Stomach (tissue), 9 donors: ENCODE data around the gene DDC. TPM values are rescaled to one million over a fixed set of nuclear protein-coding genes. Genes with fewer than 3 reads are reported as not detected.

Experiments used
- DNase-seq, 2 donors: peaks; one replicate each; pipeline versions ENCODE4 v3.0.0 to v3.0.0-alpha.2; 2013 to 2019
- H3K27ac ChIP-seq, 5 donors: fragments of 200-600 bp in 4 of 5; sonication (generic) in 4 of 5; one replicate each; pipeline ENCODE4 v1.5.1; 2013 to 2019; ENCODE audit warnings: mild to moderate bottlenecking in 1 of 5, moderate library complexity in 1 of 5
- H3K27me3 ChIP-seq, 3 donors: fragments of 200-600 bp; sonication (generic); one replicate each; pipeline ENCODE4 v1.5.1; 2017 to 2019; ENCODE audit warnings: mixed run types in 1 of 3
- H3K36me3 ChIP-seq, 4 donors: fragments of 200-600 bp; sonication (generic); 1 replicate in 3 of 4; 2 replicates in 1 of 4; pipeline ENCODE4 v1.5.1; 2016 to 2019
- H3K4me1 ChIP-seq, 4 donors: fragments of 200-600 bp; sonication (generic); one replicate each; pipeline ENCODE4 v1.5.1; 2016 to 2019
- H3K4me3 ChIP-seq, 4 donors: fragments of 200-600 bp; sonication (generic) in 3 of 4; one replicate each; pipeline ENCODE4 v1.5.1; 2016 to 2019; ENCODE audit warnings: mild to moderate bottlenecking in 1 of 4
- H3K9me3 ChIP-seq, 4 donors: fragments of 200-600 bp; sonication (generic); one replicate each; pipeline ENCODE4 v1.5.1; 2016 to 2019
- EP300 ChIP-seq: sonication (generic); formaldehyde crosslinking; IDR thresholded peaks from one replicate; pipeline ENCODE4 v1.6.1; 2017; ENCODE audit warnings: antibody characterized with exemption
- POLR2A ChIP-seq, 4 donors: fragments of 450-650 bp; IDR thresholded peaks; one replicate each; pipeline ENCODE4 v1.6.1; 2016; ENCODE audit warnings: antibody characterized with exemption in 4 of 4, control low read depth in 2 of 4, mild to moderate bottlenecking in 1 of 4, moderate library complexity in 1 of 4
- POLR2AphosphoS5 ChIP-seq, 3 donors: sonication (generic); formaldehyde crosslinking; IDR thresholded peaks; one replicate each; pipeline ENCODE4 v1.6.1; 2016; ENCODE audit warnings: antibody characterized with exemption in 3 of 3
- WGBS, 5 donors: extraction: QIAGEN DNeasy Blood & Tissue Kit in 3 of 5; methylation state at CpG; one replicate each; pipeline versions ENCODE4 v1.1.5 to v1.1.7; 2013 to 2018; 5-methylcytosine and 5-hydroxymethylcytosine counted together
- intact Hi-C: fragments of 100-400 bp; cut with DNase I; formaldehyde crosslinking; loops from one replicate; pipeline ENCODE4 v1.15.1; 2023; ENCODE audit warnings: low total_unique reads
- polyA plus RNA-seq, 3 donors: library from polyadenylated mRNA; stranded (reverse); fragments of 200-250 nt; gene quantifications; one replicate each; pipeline ENCODE4 v1.2.3, GENCODE V29; 2013
- total RNA-seq, 5 donors: library from RNA; depleted of rRNA; stranded (reverse); fragments of >200 nt; gene quantifications; one replicate each; pipeline versions ENCODE4 v1.1.0 to v1.2.3, GENCODE V29; 2014 to 2016
- TF ChIP-seq, protein P1 (sequence below), 7 experiments: fragments of 450-650 bp in 4 of 7; fragments of 200-600 bp in 3 of 7; sonication (generic) in 3 of 7; IDR thresholded peaks; one replicate each; pipeline ENCODE4 v1.5.1; 2016 to 2019; ENCODE audit warnings: antibody characterized with exemption in 7 of 7, control low read depth in 2 of 7, mild to moderate bottlenecking in 1 of 7
- donor health status: healthy with polysubstance abuse.
- donor health status: Bipolar disorder and iron deficiency.
- donor health status: healthy.

Gene DDC
- total and polyA plus RNA-seq, 8 donors: 0.95 to 95.0 (median 4.7) TPM; not detected in 3

DNA sequence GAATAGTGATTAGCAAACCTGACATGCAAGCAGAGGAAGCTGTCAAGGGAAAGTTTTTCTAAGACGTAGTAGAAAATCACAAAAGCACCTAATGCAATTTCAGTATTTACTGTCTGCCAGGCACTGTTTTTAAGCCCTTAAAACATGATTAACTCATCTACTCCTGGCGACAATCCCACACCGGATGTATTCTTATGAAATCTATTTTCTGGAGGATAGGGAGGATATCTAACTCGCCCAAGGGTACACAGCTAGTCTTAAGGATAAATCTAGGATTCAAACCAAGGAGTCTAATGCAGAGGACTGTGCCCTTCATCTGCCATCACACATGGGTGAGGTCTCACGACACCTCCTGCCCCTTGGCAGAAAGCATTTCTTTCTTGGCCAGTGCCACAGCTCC lies 67.2 kb downstream of the DDC start:
- intact Hi-C loops: no loop called here
- Histone ChIP-seq H3K27me3 (no peaks in the 10 kb centered on the region), H3K4me3 (no peak overlapping the region), H3K4me1 (peaks cover 6 to 33% (median 16%) of the 10 kb centered on the region in 4 donors), H3K27ac (peak overlapping the region in 3 of 5 donors; percentile 4 to 49 (median 5)), H3K9me3 (no peaks in the 10 kb centered on the region), H3K36me3 (no peaks in the 10 kb centered on the region)
- TF ChIP-seq POLR2AphosphoS5 (IDR thresholded peaks at IDR 0.05) (no peak), EP300 (no peak), POLR2A (IDR thresholded peaks at IDR 0.05) (no peak)
- TF ChIP-seq, protein P1, sequence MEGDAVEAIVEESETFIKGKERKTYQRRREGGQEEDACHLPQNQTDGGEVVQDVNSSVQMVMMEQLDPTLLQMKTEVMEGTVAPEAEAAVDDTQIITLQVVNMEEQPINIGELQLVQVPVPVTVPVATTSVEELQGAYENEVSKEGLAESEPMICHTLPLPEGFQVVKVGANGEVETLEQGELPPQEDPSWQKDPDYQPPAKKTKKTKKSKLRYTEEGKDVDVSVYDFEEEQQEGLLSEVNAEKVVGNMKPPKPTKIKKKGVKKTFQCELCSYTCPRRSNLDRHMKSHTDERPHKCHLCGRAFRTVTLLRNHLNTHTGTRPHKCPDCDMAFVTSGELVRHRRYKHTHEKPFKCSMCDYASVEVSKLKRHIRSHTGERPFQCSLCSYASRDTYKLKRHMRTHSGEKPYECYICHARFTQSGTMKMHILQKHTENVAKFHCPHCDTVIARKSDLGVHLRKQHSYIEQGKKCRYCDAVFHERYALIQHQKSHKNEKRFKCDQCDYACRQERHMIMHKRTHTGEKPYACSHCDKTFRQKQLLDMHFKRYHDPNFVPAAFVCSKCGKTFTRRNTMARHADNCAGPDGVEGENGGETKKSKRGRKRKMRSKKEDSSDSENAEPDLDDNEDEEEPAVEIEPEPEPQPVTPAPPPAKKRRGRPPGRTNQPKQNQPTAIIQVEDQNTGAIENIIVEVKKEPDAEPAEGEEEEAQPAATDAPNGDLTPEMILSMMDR (IDR thresholded peaks at IDR 0.05): no peak
- WGBS, 5 donors: 67 to 83% (median 76%) methylated on average over 5 of the region's 5 CpGs
- no peak for DNase-seq

DNA sequence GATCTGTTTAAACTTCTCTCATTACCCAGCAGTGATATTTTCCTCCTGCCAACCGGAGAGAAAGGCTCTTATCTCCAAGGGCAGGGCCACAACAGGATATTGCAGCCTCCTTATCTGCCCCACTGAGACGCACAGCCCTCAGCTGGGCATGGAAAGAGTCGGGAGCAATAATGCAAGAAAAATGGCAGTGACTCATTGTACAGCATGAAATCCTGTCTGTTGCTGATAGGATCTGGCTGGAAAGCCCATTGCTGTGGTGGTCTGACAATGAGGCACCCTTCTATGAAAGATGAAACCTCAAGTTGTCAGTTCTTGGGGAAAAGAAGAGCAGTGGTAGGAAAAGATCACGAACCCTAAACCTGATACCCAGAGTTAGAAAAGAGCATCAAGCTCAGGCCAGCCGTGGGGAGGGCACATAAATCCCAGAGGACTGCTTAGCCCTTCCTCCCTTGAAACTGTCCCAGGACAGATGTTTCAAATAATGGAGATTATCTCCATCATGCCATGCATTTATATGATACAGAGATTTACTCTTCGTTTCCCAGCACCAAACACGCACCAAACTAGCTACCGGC lies 68.0 kb downstream of the DDC start:
- intact Hi-C loops: no loop called here
- Histone ChIP-seq H3K36me3 (no peaks in the 10 kb centered on the region), H3K4me1 (peaks cover 0 to 25% (median 16%) of the 10 kb centered on the region in 4 donors), H3K9me3 (no peaks in the 10 kb centered on the region), H3K27me3 (no peaks in the 10 kb centered on the region), H3K4me3 (no peak overlapping the region), H3K27ac (peak overlapping the region in 1 of 5 donors; percentile 49)
- WGBS, 5 donors: 54 to 59% (median 55%) methylated on average over 8 of the region's 8 CpGs
- DNase-seq: peak in 1 of 2 donors; percentile 58
- TF ChIP-seq POLR2A (IDR thresholded peaks at IDR 0.05) (no peak), POLR2AphosphoS5 (IDR thresholded peaks at IDR 0.05) (peak in 1 of 3 donors; percentile 49)

DNA sequence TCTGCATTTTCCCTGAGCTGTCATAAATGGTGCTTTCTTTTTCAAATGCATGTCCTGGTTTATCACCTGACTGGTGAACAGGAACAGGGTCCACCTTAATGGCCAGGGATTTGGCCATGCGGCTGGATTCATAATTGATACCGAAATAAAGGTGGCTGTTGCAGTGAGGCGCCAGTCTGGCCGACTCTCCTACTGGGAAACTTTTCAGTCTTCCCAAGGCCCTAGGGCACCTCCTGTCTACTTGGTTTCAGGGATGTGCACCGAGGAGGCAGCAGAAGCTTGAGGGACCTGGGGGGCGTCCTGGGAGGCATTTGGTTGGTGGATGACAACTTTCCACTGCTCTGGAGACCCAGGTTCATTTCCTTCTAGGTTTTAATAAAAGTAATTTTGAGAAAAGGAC lies 68.6 kb downstream of the DDC start:
- Histone ChIP-seq H3K4me3 (no peak overlapping the region), H3K27me3 (no peaks in the 10 kb centered on the region), H3K4me1 (peaks cover 0 to 21% (median 14%) of the 10 kb centered on the region in 4 donors), H3K36me3 (no peaks in the 10 kb centered on the region), H3K27ac (no peak overlapping the region), H3K9me3 (no peaks in the 10 kb centered on the region)
- intact Hi-C loops: no loop called here
- TF ChIP-seq POLR2AphosphoS5 (IDR thresholded peaks at IDR 0.05) (no peak), EP300 (no peak), POLR2A (IDR thresholded peaks at IDR 0.05) (no peak)
- TF ChIP-seq, protein P1 (IDR thresholded peaks at IDR 0.05): no peak
- 70 to 73% (median 71%) methylated on average over 6 of the region's 6 CpGs for WGBS, 5 donors
- DNase-seq: no peak

DNA sequence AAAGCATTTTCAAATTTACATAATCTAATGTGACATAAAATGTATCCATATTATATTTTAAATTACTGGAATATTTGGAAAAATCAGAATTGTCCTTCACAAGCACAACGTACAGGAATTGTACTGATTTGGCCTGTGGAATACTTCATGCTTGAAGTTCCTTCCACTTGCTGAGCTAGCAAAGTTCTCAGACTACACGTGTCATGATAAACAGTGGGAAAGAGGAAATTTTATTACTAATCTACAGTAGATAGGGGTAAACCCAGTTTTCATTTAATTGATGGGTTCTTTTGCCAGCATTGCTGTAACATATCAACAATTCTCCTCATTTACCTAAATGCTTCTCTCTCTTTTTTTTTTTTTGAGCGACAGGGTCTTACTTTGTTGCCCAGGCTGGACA lies 69.5 kb downstream of the DDC start:
- no peaks in the 10 kb centered on the region for H3K9me3 ChIP-seq
- no peak overlapping the region for H3K27ac ChIP-seq
- peaks cover 0 to 20% (median 13%) of the 10 kb centered on the region in 4 donors for H3K4me1 ChIP-seq
- H3K36me3 ChIP-seq: no peaks in the 10 kb centered on the region
- no peak for DNase-seq
- TF ChIP-seq POLR2AphosphoS5 (IDR thresholded peaks at IDR 0.05) (no peak), EP300 (no peak), POLR2A (IDR thresholded peaks at IDR 0.05) (no peak)
- TF ChIP-seq, protein P1 (IDR thresholded peaks at IDR 0.05): no peak
- intact Hi-C loops: no loop called here
- H3K4me3 ChIP-seq: no peak overlapping the region
- no peaks in the 10 kb centered on the region for H3K27me3 ChIP-seq
- 68 to 85% (median 80%) methylated on average over 3 of the region's 3 CpGs for WGBS, 5 donors
